PC-9 (cell line): Measurements from ENCODE around the gene ICOSLG. TPM values are rescaled to one million over a fixed set of nuclear protein-coding genes. Genes with fewer than 3 reads are reported as not detected.
"Not testable (repeated sequence)": the region's sequence is repeated elsewhere in the genome, so short reads cannot be mapped to it uniquely, and the experiment has no call there.

Experiments
- BruUV-seq: library from RNA; stranded (reverse); fragments of 400-500 nt; replicated peaks from 2 replicates; lab custom pipeline; 2021; lab: Mats Ljungman, UMichigan
- CTCF ChIA-PET: fragments of 300-600 bp; sonication (Branson Sonifier 250); formaldehyde crosslinking; loops from one replicate; lab custom pipeline; 2022; ENCODE audit warnings: antibody characterized with exemption; lab: Charles Lee
- POLR2A ChIA-PET: fragments of 300-600 bp; sonication (Branson Sonifier 250); formaldehyde crosslinking; loops from one replicate; lab custom pipeline; 2022; ENCODE audit warnings: antibody characterized with exemption; ENCODE audit not compliant: unreplicated experiment; lab: Charles Lee
- DNase-seq, 2 experiments: peaks; one replicate each; pipeline versions ENCODE4 v3.0.0 to v3.0.0-alpha.2; 2015 to 2022; ENCODE audit warnings: mixed read lengths in 1 of 2
- H2AFZ ChIP-seq: fragments of 200-600 bp; sonication (generic); 2 replicates; pipeline ENCODE4 v1.8.1; 2017; ENCODE audit warnings: antibody characterized with exemption
- H3F3A ChIP-seq: fragments of 200-600 bp; sonication (generic); 2 replicates; pipeline ENCODE4 v1.8.1; 2017; ENCODE audit warnings: antibody characterized with exemption, mild to moderate bottlenecking, low read depth; ENCODE audit not compliant: insufficient read depth
- H3K27ac ChIP-seq: fragments of 200-600 bp; sonication (generic); 2 replicates; pipeline ENCODE4 v1.6.1; 2016; ENCODE audit warnings: mixed run types
- H3K27me3 ChIP-seq: fragments of 200-600 bp; sonication (generic); 2 replicates; pipeline ENCODE4 v1.6.1; 2016; ENCODE audit warnings: low read depth, mixed run types; ENCODE audit not compliant: insufficient read depth
- H3K36me3 ChIP-seq: fragments of 200-600 bp; sonication (generic); 2 replicates; pipeline ENCODE4 v1.6.1; 2016; ENCODE audit warnings: low read depth, mixed run types
- H3K4me1 ChIP-seq: fragments of 200-600 bp; sonication (generic); replicated peaks from 2 replicates; pipeline ENCODE4 v1.6.1; 2016; ENCODE audit warnings: mixed run types; ENCODE audit not compliant: insufficient read depth
- H3K4me2 ChIP-seq: fragments of 200-600 bp; sonication (generic); 2 replicates; pipeline ENCODE4 v1.6.1; 2017; ENCODE audit warnings: mixed run types
- H3K4me3 ChIP-seq: fragments of 200-600 bp; sonication (generic); 2 replicates; pipeline ENCODE4 v1.6.1; 2016; ENCODE audit warnings: mixed run types
- H3K79me2 ChIP-seq: fragments of 200-600 bp; sonication (generic); 2 replicates; pipeline ENCODE4 v1.6.1; 2017; ENCODE audit warnings: low read depth, mixed run types
- H3K9me2 ChIP-seq: fragments of 200-600 bp; sonication (generic); 2 replicates; pipeline ENCODE4 v1.8.1; 2017; ENCODE audit warnings: mild to moderate bottlenecking; ENCODE audit not compliant: insufficient read depth
- H3K9me3 ChIP-seq: fragments of 200-600 bp; sonication (generic); 2 replicates; pipeline ENCODE4 v1.8.1; 2016; ENCODE audit warnings: low read depth; ENCODE audit not compliant: insufficient read depth
- H4K20me1 ChIP-seq: fragments of 200-600 bp; sonication (generic); 2 replicates; pipeline ENCODE4 v1.8.1; 2017; ENCODE audit not compliant: insufficient read depth
- EZH2 ChIP-seq: fragments of 200-600 bp; sonication (generic); IDR thresholded peaks from 2 replicates; pipeline ENCODE4 v1.8.0; 2017; ENCODE audit warnings: antibody characterized with exemption, low read depth
- intact Hi-C: fragments of 100-400 bp; cut with micrococcal nuclease; formaldehyde crosslinking; loops from one replicate; pipeline ENCODE4 v1.10.0; 2022; ENCODE audit not compliant: unreplicated experiment
- total RNA-seq: library from RNA; stranded (reverse); gene quantifications from 2 replicates; pipeline ENCODE4 v1.2.3, GENCODE V29; 2021
- TF ChIP-seq, protein P1 (sequence below): fragments of 200-600 bp; sonication (generic); conservative IDR thresholded peaks from 2 replicates; pipeline ENCODE4 v1.6.1; 2017; ENCODE audit warnings: mixed run types, antibody characterized with exemption, mild to moderate bottlenecking, moderate library complexity

ICOSLG gene
- total RNA-seq, 1 experiment from 2014 or later = 2.9 TPM

GRCh38 chr21:44206187-44206586 lies 34.6 kb downstream of the ICOSLG start:
- H3K4me3 ChIP-seq, CTCF ChIA-PET, H3K79me2 ChIP-seq, POLR2A ChIA-PET, H3K27me3 ChIP-seq, H3K4me1 ChIP-seq, H2AFZ ChIP-seq, H3F3A ChIP-seq, H3K36me3 ChIP-seq, DNase-seq, H3K9me3 ChIP-seq, intact Hi-C loops, BruUV-seq, H3K9me2 ChIP-seq, H4K20me1 ChIP-seq, H3K4me2 ChIP-seq, H3K27ac ChIP-seq: not testable (repeated sequence)

DNA sequence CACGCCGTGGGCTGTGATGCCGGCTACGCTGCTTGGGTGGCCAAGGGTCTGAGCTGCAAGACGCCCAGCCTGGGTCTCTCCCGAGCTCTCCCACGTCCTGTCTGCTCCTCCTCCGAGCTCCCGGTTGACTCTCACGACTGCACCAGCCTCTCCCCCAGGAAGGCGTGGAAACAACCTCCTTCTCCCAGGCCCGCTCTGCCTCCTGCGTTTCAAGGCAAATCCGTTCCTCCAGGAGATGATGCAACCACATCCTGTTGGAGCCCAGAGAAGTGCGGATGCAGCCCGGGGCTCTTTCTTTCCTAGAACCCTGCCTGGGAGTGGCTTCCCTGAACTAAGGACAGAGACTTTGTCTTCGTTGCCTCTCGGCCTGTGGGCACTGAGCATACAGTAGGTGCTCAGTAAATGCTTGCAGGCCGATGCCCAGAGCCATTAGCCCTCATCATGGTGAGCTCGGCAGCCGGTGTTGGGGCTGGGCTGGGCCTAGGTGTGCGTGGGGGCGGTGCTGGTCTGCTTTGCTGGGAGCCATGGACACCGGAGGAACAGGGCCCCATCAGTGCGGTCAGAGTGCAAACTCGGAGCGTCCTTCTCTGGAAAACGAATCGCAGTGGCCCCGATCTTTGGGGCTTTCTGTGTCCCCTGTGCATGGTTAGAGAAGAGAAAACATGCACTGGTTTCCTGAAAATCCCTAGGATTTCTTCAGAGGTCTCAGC lies 38.0 kb downstream of the ICOSLG start:
- H4K20me1 ChIP-seq, H3K36me3 ChIP-seq, H3K9me3 ChIP-seq, H2AFZ ChIP-seq, H3K4me1 ChIP-seq, intact Hi-C loops, H3F3A ChIP-seq, DNase-seq, H3K27ac ChIP-seq, POLR2A ChIA-PET, H3K9me2 ChIP-seq, H3K79me2 ChIP-seq, H3K4me3 ChIP-seq, CTCF ChIA-PET, H3K27me3 ChIP-seq, H3K4me2 ChIP-seq, BruUV-seq: not testable (repeated sequence)

GRCh38 chr21:44199997-44200396 lies 40.7 kb downstream of the ICOSLG start:
- H3K4me2 ChIP-seq, H3K4me1 ChIP-seq, H3F3A ChIP-seq, POLR2A ChIA-PET, H3K27ac ChIP-seq, H3K4me3 ChIP-seq, H4K20me1 ChIP-seq, H3K9me3 ChIP-seq, DNase-seq, H3K27me3 ChIP-seq, H2AFZ ChIP-seq, CTCF ChIA-PET, intact Hi-C loops, H3K79me2 ChIP-seq, H3K9me2 ChIP-seq, BruUV-seq, H3K36me3 ChIP-seq: not testable (repeated sequence)

GRCh38 chr21:44199448-44199847 lies 41.3 kb downstream of the ICOSLG start:
- no peaks in the 10 kb centered on the region for H3K9me2 ChIP-seq
- TF ChIP-seq, protein P1, sequence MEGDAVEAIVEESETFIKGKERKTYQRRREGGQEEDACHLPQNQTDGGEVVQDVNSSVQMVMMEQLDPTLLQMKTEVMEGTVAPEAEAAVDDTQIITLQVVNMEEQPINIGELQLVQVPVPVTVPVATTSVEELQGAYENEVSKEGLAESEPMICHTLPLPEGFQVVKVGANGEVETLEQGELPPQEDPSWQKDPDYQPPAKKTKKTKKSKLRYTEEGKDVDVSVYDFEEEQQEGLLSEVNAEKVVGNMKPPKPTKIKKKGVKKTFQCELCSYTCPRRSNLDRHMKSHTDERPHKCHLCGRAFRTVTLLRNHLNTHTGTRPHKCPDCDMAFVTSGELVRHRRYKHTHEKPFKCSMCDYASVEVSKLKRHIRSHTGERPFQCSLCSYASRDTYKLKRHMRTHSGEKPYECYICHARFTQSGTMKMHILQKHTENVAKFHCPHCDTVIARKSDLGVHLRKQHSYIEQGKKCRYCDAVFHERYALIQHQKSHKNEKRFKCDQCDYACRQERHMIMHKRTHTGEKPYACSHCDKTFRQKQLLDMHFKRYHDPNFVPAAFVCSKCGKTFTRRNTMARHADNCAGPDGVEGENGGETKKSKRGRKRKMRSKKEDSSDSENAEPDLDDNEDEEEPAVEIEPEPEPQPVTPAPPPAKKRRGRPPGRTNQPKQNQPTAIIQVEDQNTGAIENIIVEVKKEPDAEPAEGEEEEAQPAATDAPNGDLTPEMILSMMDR = no peak
- TF ChIP-seq EZH2 = no peak
- H3K4me2 ChIP-seq = no peak overlapping the region
- H3K36me3 ChIP-seq = no peaks in the 10 kb centered on the region
- H4K20me1 ChIP-seq = no peaks in the 10 kb centered on the region
- H3F3A ChIP-seq = no peaks in the 10 kb centered on the region
- no peak for DNase-seq
- H3K27ac ChIP-seq = no peak overlapping the region
- no peaks in the 10 kb centered on the region for H3K9me3 ChIP-seq
- POLR2A ChIA-PET = no interaction called here
- no peaks in the 10 kb centered on the region for H3K79me2 ChIP-seq
- CTCF ChIA-PET = no interaction called here
- intact Hi-C loops = no loop called here
- BruUV-seq = no TSS peak
- H3K4me1 ChIP-seq = no peaks in the 10 kb centered on the region
- H2AFZ ChIP-seq = no peak overlapping the region
- H3K27me3 ChIP-seq = no peaks in the 10 kb centered on the region
- no peak overlapping the region for H3K4me3 ChIP-seq

DNA sequence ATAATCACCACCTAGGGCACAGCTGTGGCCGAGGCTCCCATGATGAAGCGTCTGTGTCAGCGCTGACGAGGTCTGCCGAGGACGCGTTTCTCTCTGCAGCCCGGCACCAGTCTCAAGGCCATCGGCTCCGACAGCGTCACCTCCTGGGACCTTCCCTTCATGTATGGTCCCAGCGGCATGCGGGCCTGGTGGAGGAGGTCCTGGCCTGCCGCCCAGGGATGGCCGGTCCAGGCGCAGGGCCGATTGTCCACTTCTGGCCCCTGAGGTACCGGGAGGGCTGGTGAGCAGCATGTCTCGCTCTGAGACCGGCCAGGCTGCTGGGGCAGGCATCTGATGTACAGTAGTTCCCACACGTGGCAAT lies 43.6 kb downstream of the ICOSLG start:
- H3K79me2 ChIP-seq, H3K4me2 ChIP-seq, H3K9me2 ChIP-seq, intact Hi-C loops, H3K27me3 ChIP-seq, H2AFZ ChIP-seq, H4K20me1 ChIP-seq, DNase-seq, H3K36me3 ChIP-seq, H3F3A ChIP-seq, BruUV-seq, H3K4me1 ChIP-seq, H3K27ac ChIP-seq, CTCF ChIA-PET, H3K9me3 ChIP-seq, POLR2A ChIA-PET, H3K4me3 ChIP-seq: not testable (repeated sequence)

DNA sequence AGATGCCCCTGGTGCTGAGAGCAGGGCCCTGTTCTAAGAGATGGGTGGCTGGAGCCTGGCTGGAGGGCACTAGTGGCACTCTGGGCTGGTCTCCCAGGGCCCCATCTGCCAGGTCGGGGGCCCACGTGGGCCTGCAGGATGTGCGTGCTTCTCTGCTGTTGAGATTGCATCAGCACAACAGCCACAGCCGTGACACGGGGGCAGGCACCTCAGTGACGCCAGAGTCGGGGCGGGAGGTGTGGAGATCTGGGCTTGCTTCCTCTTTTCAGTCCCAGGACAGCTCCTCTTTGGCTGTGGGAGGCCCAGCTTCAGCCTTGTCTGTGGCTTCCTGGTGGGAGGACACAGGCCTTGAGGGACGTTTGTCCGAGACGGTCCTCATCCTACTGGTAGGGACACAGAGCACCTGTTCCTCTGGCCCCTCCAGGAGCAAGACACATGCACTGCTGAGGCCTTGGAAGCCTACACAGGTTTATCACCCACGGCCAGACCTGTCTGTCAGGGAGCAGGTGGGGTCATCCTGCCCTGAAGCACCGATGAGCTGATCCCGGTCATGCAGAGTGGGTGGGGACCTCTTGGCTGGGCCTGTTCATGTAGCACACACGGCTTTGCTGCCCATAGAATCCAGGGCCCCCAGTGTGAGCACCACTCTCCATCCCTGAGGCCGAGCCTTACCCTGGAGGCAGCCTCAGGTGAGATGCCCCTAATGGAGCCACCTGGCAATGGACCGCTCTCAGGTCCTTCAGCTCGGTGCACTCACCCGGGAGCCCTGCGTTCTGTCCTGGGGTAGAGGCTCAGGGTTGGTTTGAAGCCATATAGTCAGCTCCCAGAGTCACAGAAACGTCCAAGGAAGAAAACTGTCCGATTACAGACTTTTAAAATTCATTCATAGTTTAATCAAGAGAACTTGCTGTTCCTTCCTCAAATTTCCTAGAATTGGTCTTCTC lies 44.3 kb downstream of the ICOSLG start:
- BruUV-seq, intact Hi-C loops, H3K9me3 ChIP-seq, CTCF ChIA-PET, H3K4me3 ChIP-seq, H4K20me1 ChIP-seq, H3K4me1 ChIP-seq, H3K27ac ChIP-seq, H3K9me2 ChIP-seq, H3K4me2 ChIP-seq, POLR2A ChIA-PET, H3K79me2 ChIP-seq, H3F3A ChIP-seq, H3K27me3 ChIP-seq, H3K36me3 ChIP-seq, DNase-seq, H2AFZ ChIP-seq: not testable (repeated sequence)
